HCT116 (cell line): Measurements from ENCODE around the gene COL8A2. TPM values are rescaled to one million over a fixed set of nuclear protein-coding genes. Genes with fewer than 3 reads are reported as not detected.

Experiments
- ATAC-seq: fragments of 200-7000 bp; cut with Tn5 transposase; 2 replicates; pipeline ENCODE4 v1.9.1; 2020; ENCODE audit warnings: mild to moderate bottlenecking, moderate library complexity
- BruUV-seq: library from RNA; stranded (reverse); fragments of 400-500 nt; replicated peaks from 2 replicates; lab custom pipeline; 2021; lab: Mats Ljungman, UMichigan
- CTCF ChIA-PET: fragments of 300-600 bp; sonication (Branson Sonifier 250); formaldehyde crosslinking; loops from one replicate; lab custom pipeline; 2021; ENCODE audit warnings: antibody characterized with exemption; lab: Charles Lee
- POLR2A ChIA-PET: fragments of 300-600, 350-600 bp; sonication (Branson Sonifier 250); formaldehyde crosslinking; loops from one replicate; lab custom pipeline; 2021; ENCODE audit warnings: antibody characterized with exemption; lab: Charles Lee
- RAD21 ChIA-PET, 2 experiments: fragments of 300-600 bp; sonication (Branson Sonifier 250); formaldehyde crosslinking; loops; one replicate each; lab custom pipeline; 2023; ENCODE audit warnings: low total read pairs in 2 of 2; ENCODE audit not compliant: uncharacterized antibody in 2 of 2, unreplicated experiment in 2 of 2, low non-redundant PET in 1 of 2; lab: Charles Lee
- DNase-seq: peaks from one replicate; pipeline ENCODE4 v3.0.0-alpha.2; 2010; ENCODE audit warnings: low read depth, low spot score
- H2AFZ ChIP-seq: fragments of 200-600 bp; shearing (Covaris generic), sonication (generic); 2 replicates; pipeline ENCODE4 v1.6.1; 2017; ENCODE audit warnings: low read depth, mixed run types, mixed read lengths, antibody characterized with exemption, low read length; ENCODE audit not compliant: poor library complexity, severe bottlenecking
- H3K27ac ChIP-seq: 2 replicates; pipeline ENCODE4 v1.5.1; 2012; ENCODE audit warnings: low read depth, low read length
- H3K27me3 ChIP-seq: fragments of 200-600 bp; sonication (generic); 2 replicates; pipeline ENCODE4 v1.6.1; 2016; ENCODE audit warnings: mixed run types, low read length, mixed read lengths; ENCODE audit not compliant: insufficient read depth
- H3K36me3 ChIP-seq, 2 experiments: fragments of 200-500 bp in 1 of 2; fragments of 200-600 bp in 1 of 2; sonication (Bioruptor generic) in 1 of 2; sonication (generic) in 1 of 2; 2 replicates each; pipeline versions ENCODE4 v1.5.1 to v1.6.1; 2014 to 2016; ENCODE audit warnings: low read length in 2 of 2, inconsistent platforms in 1 of 2, mixed read lengths in 1 of 2, mixed run types in 1 of 2; ENCODE audit not compliant: insufficient read depth in 2 of 2, control insufficient read depth in 1 of 2
- H3K4me1 ChIP-seq, 2 experiments: fragments of 200-600 bp in 1 of 2; sonication (generic) in 1 of 2; 2 replicates each; pipeline versions ENCODE4 v1.5.1 to v1.6.1; 2012 to 2017; ENCODE audit warnings: low read length in 2 of 2, inconsistent platforms in 1 of 2, mild to moderate bottlenecking in 1 of 2, mixed read lengths in 1 of 2, mixed run types in 1 of 2, moderate library complexity in 1 of 2; ENCODE audit not compliant: insufficient read depth in 2 of 2, control insufficient read depth in 1 of 2
- H3K4me2 ChIP-seq: fragments of 200-600 bp; sonication (generic); 2 replicates; pipeline ENCODE4 v1.6.1; 2017; ENCODE audit warnings: mixed run types, low read length, mixed read lengths
- H3K4me3 ChIP-seq, 2 experiments: fragments of 200-600 bp in 1 of 2; sonication (generic) in 1 of 2; replicated peaks in 1 of 2; 2 replicates each; pipeline ENCODE4 v1.5.1; 2011 to 2016; ENCODE audit warnings: low read length in 2 of 2, control low read depth in 1 of 2, low read depth in 1 of 2, mild to moderate bottlenecking in 1 of 2, mixed read lengths in 1 of 2, mixed run types in 1 of 2
- H3K79me2 ChIP-seq: fragments of 200-600 bp; sonication (generic); 2 replicates; pipeline ENCODE4 v1.6.1; 2017; ENCODE audit warnings: mild to moderate bottlenecking, mixed run types, low read length, moderate library complexity, mixed read lengths; ENCODE audit not compliant: insufficient read depth
- H3K9ac ChIP-seq: fragments of 200-600 bp; sonication (generic); 2 replicates; pipeline ENCODE4 v1.6.1; 2016; ENCODE audit warnings: low read length, mixed read lengths
- H3K9me2 ChIP-seq: fragments of 200-600 bp; sonication (generic), shearing (Covaris generic); 2 replicates; pipeline ENCODE4 v1.6.1; 2017; ENCODE audit warnings: mixed run types, mild to moderate bottlenecking, moderate library complexity; ENCODE audit not compliant: insufficient read depth
- H3K9me3 ChIP-seq, 2 experiments: fragments of 200-500 bp in 1 of 2; fragments of 200-600 bp in 1 of 2; sonication (Bioruptor generic) in 1 of 2; sonication (generic) in 1 of 2; 2 replicates each; pipeline ENCODE4 v1.6.1; 2014 to 2017; ENCODE audit warnings: low read length in 2 of 2, mixed read lengths in 2 of 2, inconsistent platforms in 1 of 2, low read depth in 1 of 2, mild to moderate bottlenecking in 1 of 2, mixed run types in 1 of 2, moderate library complexity in 1 of 2; ENCODE audit not compliant: control insufficient read depth in 1 of 2, insufficient read depth in 1 of 2
- H4K20me1 ChIP-seq: fragments of 200-600 bp; sonication (generic), shearing (Covaris generic); 2 replicates; pipeline ENCODE4 v1.6.1; 2017; ENCODE audit warnings: mixed run types, mild to moderate bottlenecking, moderate library complexity; ENCODE audit not compliant: insufficient read depth
- CBX3 ChIP-seq: IDR thresholded peaks from 2 replicates; pipeline ENCODE4 v1.6.1; 2012; ENCODE audit warnings: low read depth
- POLR2A ChIP-seq: IDR thresholded peaks from 2 replicates; pipeline ENCODE4 v1.7.0; 2011; ENCODE audit warnings: borderline replicate concordance; ENCODE audit not compliant: insufficient read depth, insufficient read length; ENCODE audit errors: extremely low read depth
- POLR2AphosphoS5 ChIP-seq: IDR thresholded peaks from 2 replicates; pipeline ENCODE4 v1.6.1; 2011; ENCODE audit warnings: mild to moderate bottlenecking, low read depth, low read length, moderate library complexity
- SP1 ChIP-seq: IDR thresholded peaks from 2 replicates; pipeline ENCODE4 v1.6.1; 2012; ENCODE audit warnings: low read depth
- TCF7L2 ChIP-seq: IDR thresholded peaks from 2 replicates; pipeline ENCODE4 v1.7.0; 2011; ENCODE audit warnings: borderline replicate concordance, inconsistent platforms; ENCODE audit not compliant: insufficient read depth, insufficient read length; ENCODE audit errors: extremely low read depth
- YY1 ChIP-seq: IDR thresholded peaks from 2 replicates; pipeline ENCODE4 v1.6.1; 2011; ENCODE audit warnings: low read length, low read depth, moderate library complexity, mild to moderate bottlenecking; ENCODE audit not compliant: insufficient replicate concordance; ENCODE audit errors: extremely low read depth
- ZFX ChIP-seq: fragments of 450-650 bp; IDR thresholded peaks from 2 replicates; pipeline ENCODE4 v1.6.1; 2017
- intact Hi-C: fragments of 100-400 bp; cut with micrococcal nuclease; formaldehyde crosslinking; loops from 2 replicates; pipeline ENCODE4 v1.10.0; 2022
- total RNA-seq: library from RNA; stranded (reverse); gene quantifications from one replicate; pipeline ENCODE4 v1.2.1, GENCODE V29; 2021; ENCODE audit not compliant: unreplicated experiment

Gene COL8A2
- total RNA-seq, 1 experiment from 2014 or later, result 0.05 TPM

DNA sequence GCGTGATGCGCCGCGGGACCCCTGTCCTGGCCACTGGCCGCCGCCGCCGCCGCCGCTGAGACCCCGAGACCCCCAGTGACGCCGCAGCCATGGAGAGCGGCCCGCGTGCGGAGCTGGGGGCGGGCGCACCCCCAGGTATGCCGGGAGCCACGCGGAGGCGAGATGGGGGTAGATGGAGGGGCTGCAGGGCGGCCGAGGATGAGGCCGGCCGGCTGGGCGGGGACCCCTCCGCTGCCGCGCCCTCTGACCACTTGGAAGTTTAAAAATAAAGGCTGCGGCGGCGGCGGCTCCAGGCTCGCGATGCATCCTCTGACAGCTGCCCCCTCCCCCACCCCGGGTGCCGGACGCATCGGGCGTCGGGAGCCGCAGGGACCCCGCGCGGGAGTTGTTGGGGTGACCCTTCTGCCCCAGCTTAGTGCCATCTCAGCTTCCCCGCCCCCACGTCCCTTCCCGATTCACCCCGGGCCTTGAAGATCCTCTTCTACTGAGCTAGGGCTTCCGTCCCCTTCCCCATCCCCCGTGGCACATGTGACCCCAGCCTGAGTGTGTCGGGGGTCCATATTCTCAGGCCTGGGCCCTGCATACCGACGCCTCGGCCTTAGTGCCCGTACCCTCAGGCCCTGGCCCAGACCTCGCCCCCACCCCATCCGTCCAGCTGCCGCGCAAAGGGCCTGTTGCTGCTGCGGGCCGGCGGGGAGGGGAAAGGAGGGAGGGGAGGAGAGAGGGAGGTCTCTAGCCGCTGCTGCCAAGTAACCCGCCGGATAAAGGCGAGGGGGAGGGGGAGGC, 31.5 kb upstream of the COL8A2 start:
- H3K9me2 ChIP-seq, result no peaks in the 10 kb centered on the region
- ATAC-seq (peak; percentile 43), DNase-seq (no peak)
- BruUV-seq, result no TSS peak
- intact Hi-C loops, result loop anchor here (10.0 kb wide), 1 partner anchor 228 kb away; the partner anchor contains the start of gene STK40
- H3K4me1 ChIP-seq, result peaks cover 25 to 56% of the 10 kb centered on the region in 2 experiments
- peak overlapping the region; percentile 97 for H3K9ac ChIP-seq
- ChIA-PET POLR2A (interaction anchor here (0.8 kb wide), 1 partner anchor 10 kb away, joined by 3 read pairs; no protein-coding TSS in a partner anchor), RAD21 (interaction anchor here (0.6 to 0.7 kb wide), 2 partner anchors 34 to 144 kb away, joined by 4 to 5 read pairs; no protein-coding TSS in a partner anchor), CTCF (interaction anchor here (2.1 kb wide), 1 partner anchor 129 kb away, joined by 5 read pairs; no protein-coding TSS in a partner anchor)
- H3K27ac ChIP-seq, result peak overlapping the region; percentile 97
- H3K36me3 ChIP-seq, result no peaks in the 10 kb centered on the region
- H3K9me3 ChIP-seq, result no peaks in the 10 kb centered on the region
- no peak overlapping the region for H2AFZ ChIP-seq
- no peaks in the 10 kb centered on the region for H3K27me3 ChIP-seq
- H3K4me3 ChIP-seq, result peak overlapping the region; percentile 84 to 88
- H3K79me2 ChIP-seq, result peaks cover 54% of the 10 kb centered on the region
- no peaks in the 10 kb centered on the region for H4K20me1 ChIP-seq
- TF ChIP-seq YY1 (peak; percentile 7), ZFX (peak; percentile 70), TCF7L2 (peak; percentile 10), CBX3 (no peak), SP1 (no peak), POLR2AphosphoS5 (0 out of 2 replicates have a peak, but pooled peaks have one; percentile 25), POLR2A (no peak)
- peak overlapping the region; percentile 94 for H3K4me2 ChIP-seq
